IPS DF 6.9 (cell line): ENCODE results near the gene SLC12A5.

Experiments used
- DNase-seq: peaks from one replicate; pipeline ENCODE4 v3.0.0-alpha.2; 2013; ENCODE audit warnings: low read depth, low spot score
- H3K27ac ChIP-seq: one replicate; pipeline ENCODE4 v1.5.1; 2013; ENCODE audit warnings: low read length, control low read depth
- H3K27me3 ChIP-seq: 2 replicates; pipeline ENCODE4 v1.6.1; 2013; ENCODE audit warnings: mild to moderate bottlenecking, low read length; ENCODE audit not compliant: control insufficient read depth, insufficient read depth
- H3K36me3 ChIP-seq: 2 replicates; pipeline ENCODE4 v1.6.1; 2013; ENCODE audit warnings: low read length; ENCODE audit not compliant: control insufficient read depth, insufficient read depth
- H3K4me1 ChIP-seq: 2 replicates; pipeline ENCODE4 v1.6.1; 2013; ENCODE audit warnings: low read length; ENCODE audit not compliant: control insufficient read depth, insufficient read depth
- H3K4me3 ChIP-seq: 2 replicates; pipeline ENCODE4 v1.5.1; 2013; ENCODE audit warnings: mild to moderate bottlenecking, low read length
- H3K9me3 ChIP-seq: 2 replicates; pipeline ENCODE4 v1.6.1; 2013; ENCODE audit warnings: low read length, inconsistent platforms; ENCODE audit not compliant: control insufficient read depth, insufficient read depth
- WGBS: extraction: QIAGEN DNeasy Blood & Tissue Kit; methylation state at CpG from one replicate; pipeline ENCODE4 v1.1.7; 2013; ENCODE audit warnings: mixed read lengths, missing lambda C conversion rate; ENCODE audit not compliant: insufficient read length, insufficient coverage; 5-methylcytosine and 5-hydroxymethylcytosine counted together

Gene SLC12A5

GRCh38 chr20:46014517-46015396, 14.3 kb upstream of the SLC12A5 start:
- H3K36me3 ChIP-seq = no peaks in the 10 kb centered on the region
- peaks cover 6% of the 10 kb centered on the region for H3K4me1 ChIP-seq
- H3K4me3 ChIP-seq = no peak overlapping the region
- no peaks in the 10 kb centered on the region for H3K9me3 ChIP-seq
- H3K27ac ChIP-seq = no peak overlapping the region
- no CpG with 5 or more reads among the region's 7 CpGs for WGBS
- DNase-seq = no peak
- no peaks in the 10 kb centered on the region for H3K27me3 ChIP-seq

- no peaks in the 10 kb centered on the region for H3K27me3 ChIP-seq
- no peak overlapping the region for H3K27ac ChIP-seq
- peaks cover 3% of the 10 kb centered on the region for H3K4me1 ChIP-seq
- WGBS = no CpG with 5 or more reads among the region's 4 CpGs
- H3K36me3 ChIP-seq = no peaks in the 10 kb centered on the region
- H3K9me3 ChIP-seq = no peaks in the 10 kb centered on the region
- no peak for DNase-seq
- H3K4me3 ChIP-seq = no peak overlapping the region
Observed at GRCh38 chr20:46017272-46017671, 11.7 kb upstream of the SLC12A5 start.

- whole genome bisulfite sequencing = no CpG with 5 or more reads among the region's 4 CpGs
- H3K9me3 ChIP-seq = no peaks in the 10 kb centered on the region
- H3K4me1 ChIP-seq = peaks cover 3% of the 10 kb centered on the region
- H3K27me3 ChIP-seq = no peaks in the 10 kb centered on the region
- no peaks in the 10 kb centered on the region for H3K36me3 ChIP-seq
- DNase-seq = no peak
- no peak overlapping the region for H3K27ac ChIP-seq
- no peak overlapping the region for H3K4me3 ChIP-seq
Observed at GRCh38 chr20:46018112-46018511, 10.9 kb upstream of the SLC12A5 start.

GRCh38 chr20:46018611-46019010, 10.4 kb upstream of the SLC12A5 start:
- Histone ChIP-seq H3K27me3 (no peaks in the 10 kb centered on the region; the same call in 1 of the 2 replicates), H3K9me3 (no peaks in the 10 kb centered on the region), H3K4me1 (peaks cover 1% of the 10 kb centered on the region; the same call in 1 of the 2 replicates), H3K4me3 (no peak overlapping the region), H3K27ac (no peak overlapping the region), H3K36me3 (no peaks in the 10 kb centered on the region)
- no peak for DNase-seq
- no CpG with 5 or more reads among the region's 6 CpGs for WGBS

- no peak overlapping the region for H3K27ac ChIP-seq
- H3K4me1 ChIP-seq = no peaks in the 10 kb centered on the region
- H3K4me3 ChIP-seq = no peak overlapping the region
- no peaks in the 10 kb centered on the region; the same call in 1 of the 2 replicates for H3K27me3 ChIP-seq
- no peaks in the 10 kb centered on the region for H3K36me3 ChIP-seq
- H3K9me3 ChIP-seq = no peaks in the 10 kb centered on the region
- DNase-seq = no peak
- no CpG with 5 or more reads among the region's 4 CpGs for WGBS
Observed at GRCh38 chr20:46020555-46020954, 8.5 kb upstream of the SLC12A5 start.

- DNase-seq = no peak
- Histone ChIP-seq H3K4me1 (no peaks in the 10 kb centered on the region), H3K27ac (no peak overlapping the region), H3K36me3 (no peaks in the 10 kb centered on the region), H3K27me3 (no peaks in the 10 kb centered on the region; the same call in 1 of the 2 replicates), H3K9me3 (no peaks in the 10 kb centered on the region), H3K4me3 (peak overlapping the region; percentile 77; the same call in 1 of the 2 replicates)
- WGBS = no CpG with 5 or more reads among the region's 71 CpGs
Observed at GRCh38 chr20:46021361-46022359, 7.4 kb upstream of the SLC12A5 start.

GRCh38 chr20:46022411-46023147, 6.4 kb upstream of the SLC12A5 start:
- WGBS = no CpG with 5 or more reads among the region's 37 CpGs
- no peak for DNase-seq
- no peaks in the 10 kb centered on the region; the same call in 1 of the 2 replicates for H3K27me3 ChIP-seq
- no peaks in the 10 kb centered on the region for H3K4me1 ChIP-seq
- no peaks in the 10 kb centered on the region for H3K36me3 ChIP-seq
- H3K4me3 ChIP-seq = peak overlapping the region; percentile 49
- no peak overlapping the region for H3K27ac ChIP-seq
- no peaks in the 10 kb centered on the region for H3K9me3 ChIP-seq

- Histone ChIP-seq H3K4me3 (no peak overlapping the region), H3K4me1 (no peaks in the 10 kb centered on the region), H3K27ac (no peak overlapping the region), H3K9me3 (no peaks in the 10 kb centered on the region), H3K27me3 (peaks cover 2% of the 10 kb centered on the region; the same call in 1 of the 2 replicates), H3K36me3 (no peaks in the 10 kb centered on the region)
- no peak for DNase-seq
- no CpG with 5 or more reads among the region's 8 CpGs for WGBS
Observed at GRCh38 chr20:46023148-46023484, 5.9 kb upstream of the SLC12A5 start.

- Histone ChIP-seq H3K27ac (no peak overlapping the region), H3K4me1 (no peaks in the 10 kb centered on the region), H3K36me3 (no peaks in the 10 kb centered on the region), H3K9me3 (no peaks in the 10 kb centered on the region), H3K27me3 (peaks cover 7% of the 10 kb centered on the region; the same call in 1 of the 2 replicates), H3K4me3 (no peak overlapping the region)
- no CpG with 5 or more reads among the region's 4 CpGs for WGBS
- DNase-seq = no peak
Observed at GRCh38 chr20:46023999-46024398, 5.0 kb upstream of the SLC12A5 start.

- H3K36me3 ChIP-seq = no peaks in the 10 kb centered on the region
- no CpG with 5 or more reads among the region's 10 CpGs for WGBS
- H3K9me3 ChIP-seq = no peaks in the 10 kb centered on the region
- no peak overlapping the region for H3K27ac ChIP-seq
- DNase-seq = no peak
- H3K4me3 ChIP-seq = no peak overlapping the region
- no peaks in the 10 kb centered on the region for H3K4me1 ChIP-seq
- H3K27me3 ChIP-seq = peaks cover 15% of the 10 kb centered on the region; the same call in 1 of the 2 replicates
Observed at GRCh38 chr20:46025376-46025783, 3.6 kb upstream of the SLC12A5 start.
